Karpas-422 (cell line): Measurements from ENCODE around the gene FIZ1. TPM values are rescaled to one million over a fixed set of nuclear protein-coding genes. Genes with fewer than 3 reads are reported as not detected.

Experiments
- DNase-seq: peaks from one replicate; pipeline ENCODE4 v3.0.0-alpha.2; 2015
- H2AFZ ChIP-seq: fragments of 200-600 bp; sonication (generic); 2 replicates; pipeline ENCODE4 v1.6.1; 2014; ENCODE audit warnings: antibody characterized with exemption, low read length, mixed read lengths
- H3K27ac ChIP-seq: fragments of 200-600 bp; sonication (generic); 2 replicates; pipeline ENCODE4 v1.5.1; 2014; ENCODE audit warnings: mild to moderate bottlenecking, low read length, moderate library complexity
- H3K27me3 ChIP-seq: fragments of 200-600 bp; sonication (generic); 2 replicates; pipeline ENCODE4 v1.6.1; 2014; ENCODE audit warnings: low read length, mixed read lengths
- H3K36me3 ChIP-seq: fragments of 200-600 bp; sonication (generic); 2 replicates; pipeline ENCODE4 v1.6.1; 2014; ENCODE audit warnings: low read length, mixed read lengths; ENCODE audit not compliant: insufficient read depth
- H3K4me1 ChIP-seq: fragments of 200-600 bp; sonication (generic); 2 replicates; pipeline ENCODE4 v1.6.1; 2014; ENCODE audit warnings: mild to moderate bottlenecking, low read length, mixed read lengths
- H3K4me2 ChIP-seq: fragments of 200-600 bp; sonication (generic); 2 replicates; pipeline ENCODE4 v1.6.1; 2014; ENCODE audit warnings: low read length, low read depth, mild to moderate bottlenecking; ENCODE audit not compliant: poor library complexity, severe bottlenecking
- H3K4me3 ChIP-seq: fragments of 200-600 bp; sonication (generic); 2 replicates; pipeline ENCODE4 v1.5.1; 2014; ENCODE audit warnings: mild to moderate bottlenecking, antibody characterized with exemption, low read length, mixed read lengths
- H3K79me2 ChIP-seq: fragments of 200-600 bp; sonication (generic); 2 replicates; pipeline ENCODE4 v1.6.1; 2014; ENCODE audit warnings: mild to moderate bottlenecking, low read length, mixed read lengths
- H3K9ac ChIP-seq: fragments of 200-600 bp; sonication (generic); 2 replicates; pipeline ENCODE4 v1.6.0; 2014; ENCODE audit warnings: low read length
- H3K9me2 ChIP-seq: fragments of 200-600 bp; sonication (generic), shearing (Covaris generic); replicated peaks from 2 replicates; pipeline ENCODE4 v1.6.0; 2014; ENCODE audit warnings: mild to moderate bottlenecking, low read length, moderate library complexity; ENCODE audit not compliant: insufficient read depth
- H3K9me3 ChIP-seq: fragments of 300-700, 200-600 bp; sonication (generic); 2 replicates; pipeline ENCODE4 v1.6.1; 2014; ENCODE audit warnings: low read length, mixed read lengths
- H4K20me1 ChIP-seq: fragments of 200-600 bp; sonication (generic); 2 replicates; pipeline ENCODE4 v1.6.1; 2014; ENCODE audit warnings: mild to moderate bottlenecking, antibody characterized with exemption, low read length, low read depth; ENCODE audit not compliant: insufficient read depth
- total RNA-seq: library from RNA; depleted of rRNA; stranded (reverse); fragments of >200 nt; shearing (Covaris generic); gene quantifications from 2 replicates; pipeline ENCODE4 v1.2.3, GENCODE V29; 2014; ENCODE audit warnings: low replicate concordance

The FIZ1 gene
- total RNA-seq, 1 experiment from 2014 or later: 6.4 TPM

DNA sequence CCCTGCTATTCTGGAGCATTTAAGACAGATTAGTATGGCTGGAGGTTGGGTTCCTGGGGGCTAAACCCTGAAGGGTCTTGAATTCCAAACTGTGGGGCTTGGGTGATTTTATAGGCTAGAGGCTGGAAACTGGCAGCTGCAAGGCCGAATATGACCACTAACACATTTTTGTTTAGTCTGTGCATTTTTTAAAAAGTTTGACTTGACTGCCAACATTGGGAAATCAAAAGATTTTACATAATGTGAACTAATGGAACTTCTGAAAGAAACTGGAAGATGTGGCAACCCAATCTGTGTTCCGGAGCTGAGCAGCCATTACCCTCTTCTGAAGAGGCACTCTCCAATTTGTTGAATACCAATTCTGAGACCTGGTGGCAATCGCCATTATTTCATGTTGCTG, 20.0 kb upstream of the FIZ1 start:
- Histone ChIP-seq H3K9ac (no peak overlapping the region), H3K4me3 (no peak overlapping the region), H4K20me1 (no peaks in the 10 kb centered on the region), H3K9me2 (no peaks in the 10 kb centered on the region), H3K9me3 (no peaks in the 10 kb centered on the region), H3K27ac (no peak overlapping the region), H3K36me3 (peaks cover 3% of the 10 kb centered on the region; the same call in 1 of the 2 replicates), H3K27me3 (no peaks in the 10 kb centered on the region), H3K4me1 (peaks cover 13% of the 10 kb centered on the region), H2AFZ (no peak overlapping the region), H3K4me2 (no peak overlapping the region), H3K79me2 (no peaks in the 10 kb centered on the region)
- peak; percentile 40 for DNase-seq

GRCh38 chr19:55618426-55618825, 19.1 kb upstream of the FIZ1 start:
- peaks cover 13% of the 10 kb centered on the region for H3K4me1 ChIP-seq
- no peaks in the 10 kb centered on the region for H3K9me2 ChIP-seq
- no peaks in the 10 kb centered on the region for H3K27me3 ChIP-seq
- no peak overlapping the region for H2AFZ ChIP-seq
- H3K36me3 ChIP-seq: peaks cover 3% of the 10 kb centered on the region; the same call in 1 of the 2 replicates
- no peak overlapping the region for H3K4me3 ChIP-seq
- no peak overlapping the region for H3K9ac ChIP-seq
- H3K9me3 ChIP-seq: no peaks in the 10 kb centered on the region
- H4K20me1 ChIP-seq: no peaks in the 10 kb centered on the region
- peak; percentile 43 for DNase-seq
- no peak overlapping the region for H3K4me2 ChIP-seq
- H3K79me2 ChIP-seq: no peaks in the 10 kb centered on the region
- H3K27ac ChIP-seq: no peak overlapping the region

DNA sequence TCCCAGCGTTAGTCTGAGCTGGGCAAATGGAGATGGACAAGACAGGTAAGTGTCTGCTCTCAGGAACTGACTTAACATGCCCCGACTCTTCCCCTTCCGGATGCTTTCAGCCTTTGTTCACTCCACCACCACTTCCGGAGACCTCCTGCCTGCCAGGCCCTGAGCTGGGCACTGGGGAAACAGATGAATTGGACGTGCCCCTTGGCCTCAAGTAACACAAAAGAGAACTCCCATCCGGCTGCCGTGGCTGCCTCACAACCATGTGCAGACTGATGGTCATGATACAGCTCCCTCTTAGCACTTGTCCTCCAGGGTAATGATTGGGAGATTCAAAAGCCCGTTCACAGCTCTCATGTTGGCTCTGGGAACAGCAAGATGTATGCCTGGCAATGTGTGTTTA, 18.1 kb upstream of the FIZ1 start:
- no peak overlapping the region for H3K4me3 ChIP-seq

GRCh38 chr19:55616395-55616875, 17.1 kb upstream of the FIZ1 start:
- Histone ChIP-seq H3K4me1 (peaks cover 18% of the 10 kb centered on the region), H3K4me3 (no peak overlapping the region), H3K27ac (no peak overlapping the region), H3K9me3 (no peaks in the 10 kb centered on the region), H4K20me1 (peaks cover 5% of the 10 kb centered on the region; the same call in 1 of the 2 replicates), H3K36me3 (peaks cover 3% of the 10 kb centered on the region; the same call in 1 of the 2 replicates), H3K79me2 (peaks cover 17% of the 10 kb centered on the region), H3K4me2 (no peak overlapping the region), H2AFZ (no peak overlapping the region), H3K27me3 (no peaks in the 10 kb centered on the region), H3K9me2 (no peaks in the 10 kb centered on the region), H3K9ac (no peak overlapping the region)
- DNase-seq: no peak

More for the DNA sequence above, 18.1 kb upstream of the FIZ1 start:
- Histone ChIP-seq H4K20me1 (0 out of 2 replicates have a peak, but pooled peaks cover 4% of the 10 kb centered on the region), H3K9me2 (no peaks in the 10 kb centered on the region), H3K9ac (no peak overlapping the region), H3K4me2 (no peak overlapping the region), H2AFZ (no peak overlapping the region), H3K9me3 (no peaks in the 10 kb centered on the region), H3K27me3 (no peaks in the 10 kb centered on the region), H3K27ac (no peak overlapping the region), H3K79me2 (peaks cover 8% of the 10 kb centered on the region; the same call in 1 of the 2 replicates), H3K4me1 (peaks cover 13% of the 10 kb centered on the region), H3K36me3 (peaks cover 3% of the 10 kb centered on the region; the same call in 1 of the 2 replicates)
- DNase-seq: no peak

DNA sequence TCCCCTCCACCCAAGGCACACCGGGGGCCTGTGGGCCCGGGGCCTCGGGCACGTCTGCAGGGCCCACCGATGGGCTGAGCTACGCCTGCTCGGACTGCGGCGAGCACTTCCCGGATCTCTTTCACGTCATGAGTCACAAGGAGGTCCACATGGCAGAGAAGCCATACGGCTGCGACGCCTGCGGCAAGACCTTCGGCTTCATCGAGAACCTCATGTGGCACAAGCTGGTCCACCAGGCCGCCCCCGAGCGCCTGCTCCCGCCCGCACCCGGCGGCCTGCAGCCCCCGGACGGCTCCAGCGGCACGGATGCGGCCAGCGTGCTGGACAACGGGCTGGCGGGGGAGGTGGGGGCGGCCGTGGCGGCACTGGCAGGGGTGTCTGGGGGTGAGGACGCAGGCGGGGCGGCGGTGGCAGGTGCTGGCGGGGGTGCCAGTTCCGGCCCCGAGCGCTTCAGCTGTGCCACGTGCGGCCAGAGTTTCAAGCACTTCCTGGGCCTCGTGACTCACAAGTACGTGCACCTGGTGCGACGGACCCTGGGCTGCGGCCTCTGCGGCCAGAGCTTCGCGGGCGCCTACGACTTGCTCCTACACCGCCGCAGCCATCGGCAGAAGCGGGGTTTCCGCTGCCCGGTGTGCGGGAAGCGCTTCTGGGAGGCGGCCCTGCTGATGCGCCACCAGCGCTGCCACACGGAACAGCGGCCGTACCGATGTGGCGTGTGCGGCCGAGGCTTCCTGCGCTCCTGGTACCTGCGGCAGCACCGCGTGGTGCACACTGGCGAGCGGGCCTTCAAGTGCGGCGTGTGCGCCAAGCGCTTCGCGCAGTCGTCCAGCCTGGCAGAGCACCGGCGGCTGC, 16.5 kb upstream of the FIZ1 start:
- Histone ChIP-seq H3K4me3 (no peak overlapping the region), H3K4me1 (peaks cover 20% of the 10 kb centered on the region), H3K79me2 (peaks cover 24% of the 10 kb centered on the region), H3K9me3 (no peaks in the 10 kb centered on the region), H2AFZ (no peak overlapping the region), H3K27ac (no peak overlapping the region), H3K9ac (no peak overlapping the region), H3K27me3 (no peaks in the 10 kb centered on the region), H4K20me1 (peaks cover 8% of the 10 kb centered on the region), H3K9me2 (no peaks in the 10 kb centered on the region), H3K36me3 (peaks cover 3% of the 10 kb centered on the region; the same call in 1 of the 2 replicates), H3K4me2 (no peak overlapping the region)
- no peak for DNase-seq

- no peaks in the 10 kb centered on the region for H3K9me3 ChIP-seq
- no peaks in the 10 kb centered on the region for H3K27me3 ChIP-seq
- H3K27ac ChIP-seq: no peak overlapping the region
- H3K4me3 ChIP-seq: no peak overlapping the region
- peaks cover 14% of the 10 kb centered on the region for H3K4me1 ChIP-seq
- no peaks in the 10 kb centered on the region for H3K9me2 ChIP-seq
- DNase-seq: no peak
- no peak overlapping the region for H3K9ac ChIP-seq
- no peak overlapping the region for H2AFZ ChIP-seq
- no peak overlapping the region for H3K4me2 ChIP-seq
- peaks cover 31% of the 10 kb centered on the region for H3K79me2 ChIP-seq
- peaks cover 12% of the 10 kb centered on the region for H4K20me1 ChIP-seq
- H3K36me3 ChIP-seq: peaks cover 5% of the 10 kb centered on the region; the same call in 1 of the 2 replicates
These were observed 15.6 kb upstream of the FIZ1 start for GRCh38 chr19:55614711-55615542.

DNA sequence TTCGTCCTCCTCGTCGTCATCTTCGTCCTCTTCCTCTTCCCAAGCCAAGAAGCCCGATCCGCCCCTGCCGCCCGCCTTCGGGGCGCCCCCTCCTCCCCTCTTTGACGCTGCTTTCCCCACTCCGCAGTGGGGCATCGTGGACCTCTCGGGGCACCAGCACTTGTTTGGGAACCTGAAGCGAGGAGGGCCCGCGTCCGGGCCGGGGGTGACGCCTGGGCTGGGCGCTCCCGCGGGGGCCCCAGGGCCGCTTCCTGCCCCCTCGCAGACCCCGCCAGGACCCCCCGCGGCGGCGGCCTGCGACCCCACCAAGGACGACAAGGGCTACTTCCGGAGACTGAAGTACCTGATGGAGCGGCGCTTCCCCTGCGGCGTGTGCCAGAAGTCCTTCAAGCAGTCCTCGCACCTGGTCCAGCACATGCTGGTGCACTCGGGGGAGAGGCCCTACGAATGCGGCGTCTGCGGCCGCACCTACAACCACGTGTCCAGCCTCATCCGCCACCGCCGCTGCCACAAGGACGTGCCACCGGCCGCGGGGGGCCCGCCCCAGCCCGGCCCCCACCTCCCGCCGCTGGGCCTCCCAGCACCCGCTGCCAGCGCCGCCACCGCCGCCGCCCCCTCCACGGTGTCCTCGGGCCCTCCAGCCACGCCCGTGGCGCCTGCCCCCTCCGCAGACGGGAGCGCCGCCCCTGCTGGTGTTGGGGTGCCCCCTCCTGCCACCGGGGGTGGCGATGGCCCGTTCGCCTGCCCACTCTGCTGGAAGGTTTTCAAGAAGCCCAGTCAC, 14.8 kb upstream of the FIZ1 start:
- no peak overlapping the region for H3K4me2 ChIP-seq
- H3K27me3 ChIP-seq: no peaks in the 10 kb centered on the region
- H3K9me3 ChIP-seq: no peaks in the 10 kb centered on the region
- DNase-seq: no peak
- H3K36me3 ChIP-seq: peaks cover 10% of the 10 kb centered on the region
- H3K9ac ChIP-seq: no peak overlapping the region
- H2AFZ ChIP-seq: no peak overlapping the region
- no peak overlapping the region for H3K4me3 ChIP-seq
- H3K9me2 ChIP-seq: no peaks in the 10 kb centered on the region
- H4K20me1 ChIP-seq: peaks cover 18% of the 10 kb centered on the region
- peaks cover 7% of the 10 kb centered on the region; the same call in 1 of the 2 replicates for H3K4me1 ChIP-seq
- peaks cover 39% of the 10 kb centered on the region for H3K79me2 ChIP-seq
- no peak overlapping the region for H3K27ac ChIP-seq
